Measurements from ENCODE around the gene GPR42.
"Not testable (repeated sequence)": the region's sequence is repeated elsewhere in the genome, so short reads cannot be mapped to it uniquely, and the experiment has no call there.

The GPR42 gene

DNA sequence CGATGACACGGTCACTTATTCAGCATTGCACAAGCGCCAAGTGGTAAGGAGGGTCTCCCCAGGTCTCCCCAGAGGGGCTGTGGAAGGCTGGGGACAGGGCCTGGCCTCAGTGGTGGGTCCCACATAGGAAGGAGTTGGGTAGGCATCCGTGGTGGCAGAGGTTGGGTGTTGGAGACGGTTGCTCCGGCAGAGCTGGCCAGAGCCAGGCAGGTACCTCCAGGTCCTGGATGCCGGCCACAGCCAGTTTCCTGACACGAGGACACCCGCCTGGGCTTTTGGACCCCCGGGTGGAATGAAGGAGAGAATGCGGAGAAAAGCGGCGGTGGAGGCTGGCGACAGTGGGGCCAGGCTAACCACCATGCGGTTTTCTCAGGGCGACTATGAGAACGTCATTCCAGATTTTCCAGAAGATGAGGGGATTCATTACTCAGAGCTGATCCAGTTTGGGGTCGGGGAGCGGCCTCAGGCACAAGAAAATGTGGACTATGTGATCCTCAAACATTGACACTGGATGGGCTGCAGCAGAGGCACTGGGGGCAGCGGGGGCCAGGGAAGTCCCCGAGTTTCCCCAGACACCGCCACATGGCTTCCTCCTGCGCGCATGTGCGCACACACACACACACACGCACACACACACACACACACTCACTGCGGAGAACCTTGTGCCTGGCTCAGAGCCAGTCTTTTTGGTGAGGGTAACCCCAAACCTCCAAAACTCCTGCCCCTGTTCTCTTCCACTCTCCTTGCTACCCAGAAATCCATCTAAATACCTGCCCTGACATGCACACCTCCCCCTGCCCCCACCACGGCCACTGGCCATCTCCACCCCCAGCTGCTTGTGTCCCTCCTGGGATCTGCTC, 24.4 kb upstream of the GPR42 start:
- no peak for DNase-seq (ENCODE audit: low read depth)
- H3K4me3 ChIP-seq (ENCODE audit: low read depth, low read length), result no peak overlapping the region

DNA sequence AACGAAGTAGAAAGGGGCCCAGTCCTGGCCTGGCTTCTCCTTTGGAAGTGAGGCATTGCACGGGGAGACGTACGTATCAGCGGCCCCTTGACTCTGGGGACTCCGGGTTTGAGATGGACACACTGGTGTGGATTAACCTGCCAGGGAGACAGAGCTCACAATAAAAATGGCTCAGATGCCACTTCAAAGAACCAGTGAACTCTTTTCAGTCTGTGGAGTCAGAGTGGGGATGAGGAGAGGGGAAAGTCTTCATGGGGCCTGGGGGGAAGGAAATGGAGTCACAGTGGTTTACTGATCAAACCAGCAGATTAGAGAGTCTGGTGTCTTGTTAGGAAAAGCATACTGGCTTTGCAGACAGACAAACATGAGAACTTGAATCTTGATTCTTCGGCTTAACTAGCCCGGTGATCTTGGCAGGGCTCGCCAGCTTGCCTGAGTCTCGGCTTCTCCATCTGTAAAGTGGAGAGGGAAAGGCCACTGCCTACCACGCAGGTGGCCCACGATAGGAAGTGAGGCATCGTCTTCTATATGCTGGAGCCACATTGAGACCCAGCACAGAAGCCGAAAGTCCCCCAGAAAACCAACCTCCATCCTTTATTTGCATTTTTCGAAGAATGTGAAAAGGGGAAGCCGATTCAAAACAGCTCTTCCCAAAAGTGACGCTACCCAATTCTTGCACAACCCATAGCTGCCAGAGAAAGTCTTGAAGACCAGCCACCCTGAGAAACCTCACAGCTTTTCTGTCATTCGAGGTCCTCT, 23.5 kb upstream of the GPR42 start, which contains the start of gene FFAR1:
TSS of gene FFAR1 (plus strand) at position 732 of the 759 bp plus-strand sequence. CDS start 3,650 bp downstream, outside the sequence.
- no peak within 1 kb of the TSS for H3K4me3 ChIP-seq (ENCODE audit: low read depth, low read length)
- no peak for DNase-seq (ENCODE audit: low read depth)

DNA sequence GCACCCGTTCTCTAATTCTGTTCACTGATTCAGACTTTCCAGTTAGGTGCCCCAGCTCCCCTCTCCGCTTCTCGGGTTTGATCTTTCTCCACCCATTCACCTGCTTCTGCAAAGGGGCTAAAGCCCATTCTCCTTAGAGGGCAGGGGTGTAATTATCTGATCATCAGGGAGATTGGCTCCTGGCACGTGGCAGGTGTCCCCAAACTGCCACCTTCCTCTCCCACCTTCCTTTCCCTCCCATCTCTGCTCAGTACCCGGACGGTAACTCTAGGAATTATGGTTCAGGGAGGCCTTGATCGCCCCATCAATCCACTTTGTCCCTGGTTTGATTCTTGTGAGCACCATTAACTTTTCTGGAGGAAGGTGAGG, 23.0 kb upstream of the GPR42 start:
- no peak overlapping the region for H3K4me3 ChIP-seq (ENCODE audit: low read depth, low read length)
- no peak for DNase-seq (ENCODE audit: low read depth)

DNA sequence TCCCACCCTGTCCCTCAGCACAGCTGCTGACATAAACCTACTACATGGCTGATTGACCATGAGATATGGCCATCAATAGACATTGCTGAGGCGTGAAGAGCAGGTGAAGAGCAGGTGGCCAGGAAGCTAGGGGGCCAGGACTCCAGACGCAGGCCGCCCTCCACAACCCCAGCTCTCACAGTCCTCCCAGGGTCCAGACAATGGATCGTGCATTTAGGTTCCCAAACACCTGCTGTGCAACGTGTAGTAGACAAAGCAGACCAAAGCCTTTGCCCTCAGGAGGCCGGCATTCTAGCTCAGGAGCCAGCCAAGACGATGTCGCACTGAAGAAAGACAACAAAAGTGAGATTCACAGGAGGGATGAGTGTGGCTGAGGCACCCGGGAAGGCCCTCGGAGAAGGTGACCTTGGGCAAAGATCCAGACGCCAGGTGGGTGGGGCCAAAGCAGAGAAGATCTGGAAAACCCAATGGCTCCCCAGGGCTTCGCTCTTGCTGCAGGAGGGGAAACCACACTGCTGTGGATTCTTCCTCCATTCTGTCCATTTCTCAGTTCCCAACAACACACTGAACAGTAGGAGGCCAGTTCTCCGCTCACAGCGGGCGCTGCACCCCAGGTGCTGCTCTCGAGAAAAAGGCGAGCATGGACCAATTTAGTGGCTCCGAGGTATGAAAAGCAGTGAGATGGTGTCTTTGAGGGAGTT, 21.8 kb upstream of the GPR42 start:
- no peak for DNase-seq (ENCODE audit: low read depth)
- H3K4me3 ChIP-seq (ENCODE audit: low read depth, low read length), result no peak overlapping the region

DNA sequence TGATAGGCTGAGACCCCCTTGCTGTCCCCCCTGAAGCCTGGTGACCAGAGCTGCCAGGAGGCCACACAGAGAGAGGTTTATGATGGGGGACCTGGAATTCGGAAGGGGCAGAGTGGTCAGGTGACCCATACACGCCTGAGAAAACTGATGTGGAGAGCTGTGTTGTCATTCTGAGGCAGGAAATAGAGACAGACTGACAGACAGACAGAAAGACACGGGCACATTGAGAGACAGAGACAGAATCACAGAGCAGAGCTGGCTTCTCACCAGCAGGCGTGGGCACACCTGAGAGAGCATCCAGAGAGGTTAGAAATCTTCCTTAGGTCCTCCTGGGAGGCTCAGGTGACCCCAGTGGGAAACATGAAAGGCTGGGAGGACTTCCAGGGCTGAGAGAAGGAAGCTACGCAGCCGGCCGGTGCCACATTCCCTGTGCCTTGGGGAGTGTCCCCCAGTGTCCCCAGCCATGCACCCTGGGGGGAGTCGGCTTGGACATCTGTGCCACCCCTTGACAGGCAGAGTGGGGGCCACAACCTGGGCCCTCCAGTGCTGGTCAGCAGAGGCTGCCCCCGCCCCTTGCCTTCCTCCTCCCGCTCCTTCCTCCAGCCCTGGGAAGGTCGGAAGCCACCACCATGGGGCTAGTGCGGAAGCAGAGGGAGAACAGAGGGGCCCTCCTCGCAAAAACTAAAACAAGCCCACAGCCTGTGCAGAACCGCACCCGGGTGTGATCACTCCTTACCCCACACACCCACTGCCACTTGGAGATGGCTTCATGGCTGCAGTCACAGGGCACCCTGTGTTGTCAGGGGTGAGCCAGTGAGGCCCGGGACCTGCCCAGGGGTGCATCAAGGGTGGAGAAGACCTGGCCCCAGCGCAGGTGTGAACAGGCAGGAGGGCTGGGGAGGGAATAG, 21.0 kb upstream of the GPR42 start:
- no peak for DNase-seq (ENCODE audit: low read depth)
- no peak overlapping the region for H3K4me3 ChIP-seq (ENCODE audit: low read depth, low read length)

DNA sequence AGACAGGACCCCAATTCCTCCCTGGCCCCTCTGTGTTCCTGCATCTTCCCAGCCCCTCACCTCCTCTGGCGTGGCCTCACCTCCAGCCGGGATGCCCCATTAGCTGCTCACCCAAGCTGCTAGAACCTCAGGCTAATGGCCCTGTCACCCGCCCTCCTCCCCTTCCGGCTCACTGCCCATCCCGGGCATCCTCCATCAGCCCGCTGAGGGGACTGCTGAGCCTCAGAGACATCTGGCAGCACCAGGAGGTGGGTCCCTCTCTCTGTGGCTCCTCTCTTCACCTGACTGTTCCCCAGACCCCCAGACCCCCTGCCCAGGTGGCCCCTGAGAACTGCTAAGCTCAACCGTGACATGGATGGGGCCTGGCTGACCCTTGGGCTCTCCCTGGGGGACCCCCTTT, 20.3 kb upstream of the GPR42 start:
- H3K4me3 ChIP-seq (ENCODE audit: low read depth, low read length), result no peak overlapping the region
- no peak for DNase-seq (ENCODE audit: low read depth)

DNA sequence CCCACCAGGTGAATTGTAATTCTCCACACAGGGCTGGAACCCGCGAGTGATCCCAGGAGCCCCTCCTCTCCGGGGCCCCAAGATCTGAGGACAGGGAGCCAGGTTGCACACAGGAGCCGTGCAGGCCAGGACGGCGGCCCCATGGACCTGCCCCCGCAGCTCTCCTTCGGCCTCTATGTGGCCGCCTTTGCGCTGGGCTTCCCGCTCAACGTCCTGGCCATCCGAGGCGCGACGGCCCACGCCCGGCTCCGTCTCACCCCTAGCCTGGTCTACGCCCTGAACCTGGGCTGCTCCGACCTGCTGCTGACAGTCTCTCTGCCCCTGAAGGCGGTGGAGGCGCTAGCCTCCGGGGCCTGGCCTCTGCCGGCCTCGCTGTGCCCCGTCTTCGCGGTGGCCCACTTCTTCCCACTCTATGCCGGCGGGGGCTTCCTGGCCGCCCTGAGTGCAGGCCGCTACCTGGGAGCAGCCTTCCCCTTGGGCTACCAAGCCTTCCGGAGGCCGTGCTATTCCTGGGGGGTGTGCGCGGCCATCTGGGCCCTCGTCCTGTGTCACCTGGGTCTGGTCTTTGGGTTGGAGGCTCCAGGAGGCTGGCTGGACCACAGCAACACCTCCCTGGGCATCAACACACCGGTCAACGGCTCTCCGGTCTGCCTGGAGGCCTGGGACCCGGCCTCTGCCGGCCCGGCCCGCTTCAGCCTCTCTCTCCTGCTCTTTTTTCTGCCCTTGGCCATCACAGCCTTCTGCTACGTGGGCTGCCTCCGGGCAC, 19.3 kb upstream of the GPR42 start:
- H3K4me3 ChIP-seq (ENCODE audit: low read depth, low read length), result no peak overlapping the region
- no peak for DNase-seq (ENCODE audit: low read depth)

DNA sequence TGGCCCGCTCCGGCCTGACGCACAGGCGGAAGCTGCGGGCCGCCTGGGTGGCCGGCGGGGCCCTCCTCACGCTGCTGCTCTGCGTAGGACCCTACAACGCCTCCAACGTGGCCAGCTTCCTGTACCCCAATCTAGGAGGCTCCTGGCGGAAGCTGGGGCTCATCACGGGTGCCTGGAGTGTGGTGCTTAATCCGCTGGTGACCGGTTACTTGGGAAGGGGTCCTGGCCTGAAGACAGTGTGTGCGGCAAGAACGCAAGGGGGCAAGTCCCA, 18.8 kb upstream of the GPR42 start:
- DNase-seq (ENCODE audit: low read depth), result no peak
- no peak overlapping the region for H3K4me3 ChIP-seq (ENCODE audit: low read depth, low read length)

DNA sequence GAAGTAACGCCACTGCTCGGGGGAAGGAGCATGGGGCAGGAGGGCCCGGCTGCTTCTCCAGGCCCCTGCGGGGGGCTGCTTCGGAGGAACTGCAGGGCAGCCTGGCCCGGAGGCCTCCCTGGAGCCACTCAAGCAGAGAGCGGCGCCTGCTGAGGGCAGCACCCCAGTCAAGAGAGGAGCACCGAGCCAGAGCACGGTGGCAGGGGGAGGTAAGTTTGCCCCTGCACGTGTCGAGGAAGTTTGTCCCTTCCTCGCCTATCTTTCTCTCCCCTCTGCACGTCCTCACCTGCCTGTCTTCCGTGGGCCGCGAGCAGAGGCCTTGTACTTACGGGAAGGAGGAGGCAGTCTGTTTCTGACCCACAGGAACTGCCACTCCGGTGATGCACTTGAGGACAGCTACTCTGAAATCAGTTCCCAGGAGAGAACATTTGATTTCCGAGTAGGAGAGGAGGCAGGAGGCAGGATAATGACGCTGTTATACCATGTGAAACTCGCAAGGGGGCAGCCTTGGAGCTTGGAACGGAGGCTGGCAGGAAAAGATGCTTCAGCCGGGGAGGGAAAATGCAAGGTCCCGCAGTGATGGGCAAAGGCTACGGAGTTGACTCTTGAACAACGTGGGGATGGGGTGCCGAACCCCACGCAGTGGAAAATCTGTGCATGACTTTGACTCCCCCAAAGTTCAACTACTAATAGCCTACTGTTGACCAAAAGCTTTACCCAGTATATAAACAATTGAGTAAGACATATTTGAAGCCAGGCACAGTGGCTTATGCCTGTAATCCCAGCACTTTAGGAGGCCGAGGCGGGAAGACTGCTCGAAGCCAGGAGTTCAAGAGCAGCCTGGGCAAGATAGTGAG, 18.2 kb upstream of the GPR42 start:
- no peak overlapping the region for H3K4me3 ChIP-seq (ENCODE audit: low read depth, low read length)
- no peak for DNase-seq (ENCODE audit: low read depth)

DNA sequence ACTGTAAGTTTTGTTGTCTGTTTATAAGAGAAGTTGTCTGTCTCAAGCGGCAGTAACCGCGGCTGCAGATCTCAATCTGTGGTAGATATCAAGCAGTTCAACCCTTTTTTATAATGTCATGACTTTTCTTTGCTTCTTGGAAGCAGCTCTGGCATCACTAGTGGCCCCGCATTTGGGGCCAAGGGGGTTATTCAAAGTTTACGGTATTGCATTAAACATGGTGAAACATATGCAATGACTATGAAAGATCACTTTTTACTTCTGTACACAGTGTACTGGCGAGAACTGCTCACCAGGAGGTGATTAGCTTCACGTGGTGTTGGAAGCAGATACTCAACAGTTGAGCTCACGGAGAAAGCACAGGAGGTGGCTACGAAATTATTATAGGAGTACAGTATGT, 17.2 kb upstream of the GPR42 start:
- no peak for DNase-seq (ENCODE audit: low read depth)

DNA sequence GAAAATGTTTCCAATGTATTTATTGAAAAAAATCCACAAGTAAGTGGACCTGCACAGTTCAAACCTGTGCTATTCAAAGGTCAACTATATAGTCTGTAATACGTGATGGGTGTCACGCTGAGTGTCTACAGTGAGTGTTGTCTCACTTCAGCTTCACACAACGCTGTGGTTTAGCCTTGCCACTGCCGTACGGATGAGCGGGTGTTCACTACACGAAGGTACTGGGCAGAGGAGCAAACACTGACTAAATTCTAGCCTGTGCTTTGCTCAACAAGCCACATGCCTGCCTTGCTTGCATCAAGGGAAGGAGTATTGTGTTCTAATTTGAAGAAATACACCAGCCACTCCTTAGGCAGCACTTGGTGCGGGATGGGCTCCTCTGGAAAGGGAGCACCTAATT, 16.0 kb upstream of the GPR42 start:
- H3K4me3 ChIP-seq (ENCODE audit: low read depth, low read length), result no peak overlapping the region
- DNase-seq (ENCODE audit: low read depth), result no peak

More for the DNA sequence above, 17.2 kb upstream of the GPR42 start:
- no peak overlapping the region for H3K4me3 ChIP-seq (ENCODE audit: low read depth, low read length)

DNA sequence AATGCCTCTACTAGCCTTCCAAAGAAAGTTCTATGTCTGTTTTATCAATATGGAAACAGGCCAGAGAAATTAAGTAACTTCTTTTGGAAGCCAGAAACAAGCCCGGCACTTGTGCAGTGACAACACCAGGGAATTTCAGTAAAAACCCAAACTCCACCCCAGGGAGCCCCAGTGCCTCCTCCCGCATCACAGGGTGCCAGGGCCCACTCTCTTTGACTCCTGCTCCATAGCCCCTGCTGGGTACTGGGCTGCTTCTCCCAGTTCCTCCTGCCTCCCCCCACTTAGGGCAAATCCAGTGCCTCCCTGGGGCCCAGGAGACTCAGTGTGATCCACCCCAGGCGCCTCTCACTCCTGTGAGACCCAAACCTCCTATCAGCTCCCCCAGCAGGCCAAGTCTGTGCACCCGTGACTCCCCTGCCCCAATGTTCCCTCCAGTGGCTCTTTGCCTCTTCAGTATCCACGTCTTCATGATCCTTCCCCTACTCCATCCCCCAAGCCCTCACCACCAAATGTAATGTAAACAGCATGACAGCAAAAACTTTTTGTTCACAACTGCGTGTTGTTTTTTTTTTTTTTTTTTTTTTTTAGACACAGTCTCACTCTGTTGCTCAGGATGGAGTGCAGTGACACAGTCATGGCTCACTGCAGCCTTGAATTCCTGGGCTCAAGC, 14.9 kb upstream of the GPR42 start:
- H3K4me3 ChIP-seq (ENCODE audit: low read depth, low read length), result no peak overlapping the region
- DNase-seq (ENCODE audit: low read depth), result no peak

DNA sequence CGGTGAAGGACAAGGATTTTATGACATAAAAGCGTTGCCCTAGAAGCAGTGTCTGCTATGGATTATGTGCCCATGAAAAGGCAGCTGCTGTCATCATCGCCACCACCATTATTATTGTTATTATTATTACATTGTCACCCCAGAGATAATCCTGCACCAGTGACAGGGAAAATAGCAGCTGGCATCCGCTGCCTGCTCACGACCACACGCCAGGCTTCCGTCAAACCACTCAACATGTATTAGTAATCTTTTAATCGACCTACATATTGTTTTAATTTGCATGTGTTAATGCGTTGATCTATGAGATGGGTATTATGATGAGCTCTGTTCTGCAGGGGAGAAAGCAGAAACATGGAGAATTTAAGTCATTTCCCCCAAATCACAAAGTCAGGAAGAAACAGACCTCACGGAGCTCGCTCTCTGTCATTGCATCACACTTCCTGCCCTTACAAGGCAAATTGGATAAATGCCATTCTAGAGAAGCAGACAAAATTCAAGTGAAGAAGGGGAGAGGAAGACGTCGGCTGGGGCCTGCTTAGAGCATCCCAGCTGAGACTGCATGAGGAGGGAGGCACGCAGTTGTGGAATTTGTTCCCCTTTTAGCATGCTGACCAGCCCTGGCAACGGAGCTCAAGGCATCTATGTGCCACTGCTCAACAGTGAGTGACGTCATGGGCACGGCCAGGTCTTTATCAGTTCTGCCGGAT, 12.8 kb upstream of the GPR42 start, which contains the start of gene FFAR3:
TSS of gene FFAR3 (plus strand) at position 594 of the 707 bp plus-strand sequence. CDS start 431 bp downstream, outside the sequence.
- DNase-seq (ENCODE audit: low read depth), result no peak
- no peak within 1 kb of the TSS for H3K4me3 ChIP-seq (ENCODE audit: low read depth, low read length)

DNA sequence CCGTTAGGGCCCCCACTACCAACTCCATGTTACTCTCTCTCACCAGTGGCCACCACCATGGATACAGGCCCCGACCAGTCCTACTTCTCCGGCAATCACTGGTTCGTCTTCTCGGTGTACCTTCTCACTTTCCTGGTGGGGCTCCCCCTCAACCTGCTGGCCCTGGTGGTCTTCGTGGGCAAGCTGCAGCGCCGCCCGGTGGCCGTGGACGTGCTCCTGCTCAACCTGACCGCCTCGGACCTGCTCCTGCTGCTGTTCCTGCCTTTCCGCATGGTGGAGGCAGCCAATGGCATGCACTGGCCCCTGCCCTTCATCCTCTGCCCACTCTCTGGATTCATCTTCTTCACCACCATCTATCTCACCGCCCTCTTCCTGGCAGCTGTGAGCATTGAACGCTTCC, 12.0 kb upstream of the GPR42 start:
- not testable (repeated sequence) for H3K4me3 ChIP-seq (ENCODE audit: low read depth, low read length); DNase-seq (ENCODE audit: low read depth)

DNA sequence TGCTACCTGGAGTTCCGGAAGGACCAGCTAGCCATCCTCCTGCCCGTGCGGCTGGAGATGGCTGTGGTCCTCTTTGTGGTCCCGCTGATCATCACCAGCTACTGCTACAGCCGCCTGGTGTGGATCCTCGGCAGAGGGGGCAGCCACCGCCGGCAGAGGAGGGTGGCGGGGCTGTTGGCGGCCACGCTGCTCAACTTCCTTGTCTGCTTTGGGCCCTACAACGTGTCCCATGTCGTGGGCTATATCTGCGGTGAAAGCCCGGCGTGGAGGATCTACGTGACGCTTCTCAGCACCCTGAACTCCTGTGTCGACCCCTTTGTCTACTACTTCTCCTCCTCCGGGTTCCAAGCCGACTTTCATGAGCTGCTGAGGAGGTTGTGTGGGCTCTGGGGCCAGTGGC, 11.5 kb upstream of the GPR42 start:
- not testable (repeated sequence) for H3K4me3 ChIP-seq (ENCODE audit: low read depth, low read length); DNase-seq (ENCODE audit: low read depth)

DNA sequence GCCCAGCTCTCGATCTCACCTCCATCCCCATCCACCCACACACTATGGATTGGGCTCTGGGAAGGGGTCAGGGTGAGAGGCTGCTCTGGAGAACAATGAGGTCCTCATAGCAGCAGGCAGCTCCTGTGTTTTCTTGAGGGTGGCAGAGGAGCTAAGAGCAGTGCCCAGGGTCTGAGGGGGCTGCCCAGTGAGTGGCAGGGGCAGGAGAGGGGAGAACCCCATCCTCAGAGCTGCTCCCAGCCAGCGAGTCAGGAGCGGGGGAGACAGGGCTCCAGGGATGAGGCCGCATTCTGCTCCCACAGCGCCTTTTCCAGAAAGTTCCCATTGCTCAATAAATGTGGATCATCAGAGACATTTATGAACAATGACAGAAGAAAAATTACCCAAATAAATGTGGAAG, 10.8 kb upstream of the GPR42 start:
- DNase-seq (ENCODE audit: low read depth); H3K4me3 ChIP-seq (ENCODE audit: low read depth, low read length): not testable (repeated sequence)

Measured in skeletal muscle cell (primary cell).